ACHN (cell line): ENCODE measurements around the gene ZNF208.
"Not testable (repeated sequence)": the region's sequence is repeated elsewhere in the genome, so short reads cannot be mapped to it uniquely, and the experiment has no call there.

Experiments used
- DNase-seq: peaks from one replicate; pipeline ENCODE4 v3.0.0-alpha.2; 2015
- in situ Hi-C: cut with HindIII; loops from 2 replicates; pipeline ENCODE4 v1.10.0; 2017; ENCODE audit warnings: low sequenced_read_pairs, low pct_ligation_motif_present, low pct_unique_long_range_greater_than_20kb

ZNF208 gene

DNA sequence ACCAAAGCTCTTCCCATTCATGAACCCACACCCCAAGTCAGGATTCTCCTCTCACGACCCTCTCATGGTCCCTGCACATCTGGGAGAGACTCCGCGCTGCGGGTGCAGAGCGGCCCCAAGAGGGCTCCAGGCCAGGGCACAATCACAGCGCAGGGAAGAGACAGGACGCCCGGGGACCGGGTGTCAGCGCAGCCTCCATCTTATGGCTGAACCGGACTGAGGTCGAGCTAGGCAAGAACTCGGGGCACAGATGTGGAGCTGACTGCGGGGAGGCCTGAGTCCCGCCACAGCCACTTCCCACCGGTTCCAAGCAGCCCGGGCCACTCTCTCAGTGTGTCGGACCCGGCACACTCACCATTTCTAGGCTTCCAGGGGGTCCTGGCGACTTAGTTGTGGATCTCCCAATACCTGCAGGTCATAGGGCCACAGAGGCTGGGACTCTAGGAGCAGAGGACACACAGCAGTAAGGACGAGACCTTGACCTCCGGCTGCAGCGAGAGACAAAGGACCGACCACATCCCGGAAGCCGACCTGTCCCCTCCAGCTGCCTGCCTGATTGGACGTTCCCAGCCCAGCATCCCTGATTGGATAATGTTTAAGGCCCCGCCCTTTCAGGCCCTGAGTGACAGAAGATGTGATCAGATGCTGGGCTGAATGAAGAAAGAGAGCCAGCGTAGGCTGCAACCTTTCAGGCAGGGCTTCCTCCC lies at the start of gene ZNF208:
Gene ZNF208 (minus strand): TSS at position 507 of the 707 bp plus-strand sequence. CDS start 149 bp downstream, at position 358.
- DNase-seq, in situ Hi-C loops: not testable (repeated sequence)

DNA sequence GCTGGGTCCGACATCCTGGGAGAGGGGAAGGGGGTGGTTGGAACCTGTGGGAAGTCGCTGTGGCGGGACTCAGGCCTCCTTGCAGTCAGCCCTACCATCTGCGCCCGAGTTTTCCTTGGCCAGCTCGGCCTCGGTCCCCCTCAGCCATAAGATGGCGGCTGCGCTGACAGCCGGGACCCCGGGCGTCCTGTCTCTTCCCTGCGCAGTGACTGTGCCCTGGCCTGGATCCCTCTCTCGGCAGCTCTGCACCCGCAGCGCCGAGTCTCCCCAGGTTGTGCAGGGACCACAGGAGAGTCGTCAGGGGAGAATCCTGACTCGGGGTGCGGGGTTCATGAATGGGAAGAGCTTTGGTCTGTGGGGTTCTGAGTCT lies 41.9 kb upstream of the ZNF208 start:
- in situ Hi-C loops: no loop called here
- DNase-seq: no peak

DNA sequence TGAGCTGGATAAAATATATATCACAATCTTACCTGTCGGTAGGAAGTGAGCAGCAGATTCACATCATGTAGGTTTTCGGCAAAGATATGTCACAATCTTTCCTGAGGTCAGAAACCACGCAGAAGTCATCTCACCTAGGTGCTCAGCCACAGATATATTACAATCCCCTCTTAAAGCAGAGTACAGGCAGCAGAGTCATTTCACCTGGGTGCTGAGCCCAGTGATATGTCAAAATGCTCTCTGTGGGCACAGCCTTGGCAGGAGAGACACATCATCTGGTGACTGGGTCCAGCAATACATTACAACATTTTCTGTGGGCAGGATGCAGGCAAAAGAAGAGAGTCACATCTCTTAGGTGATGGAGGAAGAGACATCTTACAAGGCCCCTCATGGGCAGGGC lies 30.4 kb upstream of the ZNF208 start:
- DNase-seq, in situ Hi-C loops: not testable (repeated sequence)

DNA sequence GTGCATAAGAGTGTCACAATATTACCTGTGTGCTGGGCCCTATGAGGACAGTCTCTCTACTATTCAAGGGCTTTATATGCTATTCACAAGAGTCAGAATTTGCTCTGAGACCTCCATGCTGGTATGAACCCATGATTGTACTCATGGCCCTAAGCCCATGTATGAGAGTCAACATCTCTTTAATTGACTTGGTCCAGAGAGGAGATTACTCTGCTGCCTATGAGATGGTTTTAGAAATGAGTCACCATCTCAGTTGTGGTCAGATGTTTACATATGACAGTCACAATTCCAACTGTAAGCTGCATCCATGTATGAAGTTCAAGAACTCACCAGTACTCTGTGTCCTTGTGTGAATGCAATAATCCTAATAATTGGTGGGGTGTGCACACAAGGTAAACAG lies 19.9 kb upstream of the ZNF208 start:
- no peak for DNase-seq
- in situ Hi-C loops: no loop called here

DNA sequence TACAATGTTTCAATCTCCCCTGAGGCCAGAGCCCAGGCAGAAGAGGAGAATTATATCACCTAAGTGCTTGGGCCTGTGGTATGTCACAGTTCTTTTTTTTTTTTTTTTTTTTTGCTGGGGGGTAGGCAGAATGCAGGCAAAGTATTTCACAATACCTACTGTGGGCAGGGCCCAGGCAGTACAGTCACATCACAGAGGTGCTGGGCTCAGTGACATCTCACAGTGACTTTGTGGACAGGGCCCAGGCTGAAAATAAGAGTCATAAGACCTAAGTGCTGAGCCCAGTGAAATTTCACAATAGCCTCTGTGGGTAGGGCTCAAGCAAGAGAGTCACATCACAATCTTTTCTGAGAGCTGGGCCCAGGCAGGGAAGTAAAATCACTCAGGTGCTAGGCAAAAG lies 15.9 kb upstream of the ZNF208 start:
- in situ Hi-C loops: no loop called here
- DNase-seq: no peak

DNA sequence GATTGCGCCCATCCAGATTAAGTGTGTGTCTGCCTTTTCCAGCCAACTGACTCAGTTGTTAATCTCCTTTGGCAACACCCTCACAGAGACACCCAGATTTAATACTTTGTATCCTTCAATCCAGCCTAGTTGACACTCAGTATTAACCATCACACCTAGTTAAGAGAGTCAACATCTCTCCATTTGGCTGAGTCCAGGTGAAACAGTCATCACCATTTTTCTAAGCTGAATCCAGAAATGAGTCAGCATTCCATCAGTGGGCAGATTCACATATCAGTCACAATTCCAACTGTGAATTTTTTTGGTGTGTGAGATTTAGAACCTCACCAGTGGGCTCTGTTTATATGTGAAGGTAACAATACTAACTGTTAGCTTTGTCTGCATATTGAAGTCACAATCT lies 14.8 kb upstream of the ZNF208 start:
- in situ Hi-C loops, DNase-seq: not testable (repeated sequence)

DNA sequence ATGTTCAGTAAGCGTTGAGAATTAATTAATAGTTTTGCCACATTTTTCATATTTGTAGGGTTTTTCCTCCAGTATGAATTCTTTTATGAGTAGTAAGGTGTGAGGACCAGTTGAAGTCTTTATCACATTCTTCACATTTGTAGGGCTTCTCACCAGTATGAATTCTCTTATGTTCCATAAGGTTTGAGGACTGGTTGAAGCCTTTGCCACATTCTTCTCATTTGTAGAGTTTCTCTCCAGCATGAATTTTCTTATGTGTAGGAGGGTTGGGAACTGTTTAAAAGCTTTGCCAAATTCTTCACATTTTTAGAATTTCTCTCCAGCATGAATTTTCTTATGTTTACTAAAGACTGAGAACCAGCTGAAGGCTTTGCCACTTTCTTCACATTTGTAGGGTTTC lies 40.3 kb downstream of the ZNF208 start:
- DNase-seq: no peak
- in situ Hi-C loops: no loop called here

DNA sequence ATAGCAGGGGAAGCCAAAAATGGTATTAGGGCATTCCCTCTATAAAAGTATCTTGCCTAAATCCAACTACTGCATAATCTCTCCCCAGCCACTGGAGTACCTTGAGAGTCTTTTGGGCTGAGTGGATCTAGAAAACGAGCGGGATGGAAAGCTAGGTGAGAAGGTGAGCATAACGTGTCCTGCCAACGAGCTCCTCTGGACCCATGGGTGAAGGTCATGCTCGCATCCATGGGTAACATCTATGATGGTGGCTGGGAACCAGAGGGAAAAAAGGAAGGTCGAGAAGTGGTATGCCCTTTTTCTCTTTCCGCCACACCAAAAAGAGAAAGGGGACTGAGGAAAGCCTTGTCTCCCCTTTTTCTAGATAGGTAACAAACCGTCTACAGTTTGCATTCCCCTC lies 63.0 kb downstream of the ZNF208 start:
- peak; percentile 5 for DNase-seq
- in situ Hi-C loops: no loop called here

DNA sequence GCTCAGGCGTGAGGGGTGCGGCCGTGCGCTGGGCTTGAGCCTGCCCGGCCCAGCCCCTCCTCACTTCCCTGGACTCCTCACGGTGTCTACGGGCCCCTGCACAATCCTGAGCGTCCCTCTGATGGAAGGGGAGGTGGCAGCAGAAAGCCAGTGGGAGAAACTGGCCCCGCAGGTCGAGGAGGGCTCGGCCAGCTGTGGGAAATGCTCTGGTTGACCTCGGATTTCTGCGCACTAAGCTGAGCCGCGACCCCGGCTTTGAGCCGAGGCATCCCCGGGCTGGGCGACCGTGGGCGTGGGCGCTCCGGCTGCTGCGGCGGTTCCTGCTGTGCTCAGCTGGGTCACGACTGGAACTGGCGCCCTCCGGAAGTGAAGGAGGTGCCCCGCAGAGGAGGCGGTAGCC lies 70.1 kb downstream of the ZNF208 start:
- DNase-seq: no peak
- in situ Hi-C loops: no loop called here

DNA sequence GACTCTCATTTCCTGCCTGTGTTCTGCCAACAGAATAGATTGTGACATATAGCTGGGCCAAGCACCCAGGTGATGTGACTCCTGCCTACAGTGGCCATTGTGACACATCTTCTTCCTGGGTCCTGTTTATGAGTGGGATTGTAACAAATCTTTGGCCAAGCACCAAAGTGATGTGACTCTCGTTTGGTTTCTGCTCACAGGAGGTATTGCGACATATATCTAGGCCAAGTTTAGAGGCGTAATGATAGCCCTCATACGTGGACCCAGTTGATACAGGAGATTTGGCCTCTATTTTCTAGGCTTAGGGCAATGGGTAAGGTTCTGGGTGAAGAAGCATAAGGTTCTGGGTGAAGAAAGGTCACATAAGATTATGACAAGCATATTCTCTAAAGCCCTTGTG lies 76.2 kb downstream of the ZNF208 start:
- in situ Hi-C loops: no loop called here
- DNase-seq: no peak

DNA sequence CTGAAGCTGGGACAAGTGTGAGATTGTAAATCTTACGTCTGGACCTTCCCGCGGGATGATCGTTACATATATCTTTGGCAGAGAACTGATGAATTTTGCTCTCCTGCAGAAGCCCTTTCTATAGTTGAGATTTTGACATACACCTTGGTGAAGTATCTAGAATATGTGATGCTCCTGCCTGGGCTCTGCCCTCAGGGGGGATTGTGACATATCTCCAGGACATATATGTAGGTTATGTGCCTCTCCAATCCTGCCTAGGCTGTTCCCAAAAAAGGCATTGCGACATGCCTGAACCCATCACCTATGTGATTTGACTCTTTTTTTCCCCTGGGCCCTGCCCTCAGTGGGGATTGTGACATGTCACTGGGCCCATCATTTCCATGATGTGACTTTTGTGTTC lies 76.6 kb downstream of the ZNF208 start:
- in situ Hi-C loops: no loop called here
- no peak for DNase-seq

DNA sequence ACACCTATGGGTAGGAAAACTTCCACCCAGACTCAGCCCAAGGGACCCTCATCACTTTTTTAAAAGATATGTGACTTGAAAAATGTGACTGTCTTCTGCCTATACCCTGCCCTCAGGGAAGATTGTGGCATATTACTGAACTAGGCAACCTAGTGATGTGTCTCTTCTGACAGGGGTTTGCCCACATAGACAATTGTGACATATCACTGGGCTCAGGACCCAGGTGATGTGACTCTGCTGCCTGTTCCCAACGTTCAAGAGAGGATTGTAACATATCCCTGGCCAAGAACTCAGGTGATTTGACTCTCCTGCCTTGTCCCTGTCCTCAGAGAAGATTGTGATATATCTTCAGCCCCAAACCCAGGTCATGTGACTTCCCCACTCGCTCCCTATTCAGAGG lies 88.5 kb downstream of the ZNF208 start:
- in situ Hi-C loops: no loop called here
- no peak for DNase-seq

DNA sequence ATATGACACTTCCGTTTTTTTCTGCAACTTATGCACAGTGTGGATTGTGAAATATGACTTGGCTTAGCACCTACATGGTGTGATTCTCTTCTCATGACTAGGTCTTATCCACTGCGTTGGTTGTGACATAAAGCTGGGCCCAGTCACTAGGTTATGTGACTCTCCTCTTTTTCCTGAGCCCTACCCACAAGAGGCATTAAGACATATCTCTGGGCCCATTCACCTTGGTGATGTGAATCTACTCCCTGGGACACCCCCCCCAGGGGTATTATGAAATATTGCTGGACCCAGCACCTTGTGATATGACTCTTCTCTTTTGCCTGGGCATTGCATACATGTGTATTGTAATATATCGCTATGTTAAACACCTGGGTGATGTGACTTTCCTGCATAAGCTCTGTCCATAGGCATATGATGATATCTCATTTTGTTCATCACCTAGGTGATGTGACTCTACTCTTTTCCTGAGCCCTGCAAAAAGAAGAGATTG lies 89.0 kb downstream of the ZNF208 start:
- in situ Hi-C loops: no loop called here
- DNase-seq: no peak

DNA sequence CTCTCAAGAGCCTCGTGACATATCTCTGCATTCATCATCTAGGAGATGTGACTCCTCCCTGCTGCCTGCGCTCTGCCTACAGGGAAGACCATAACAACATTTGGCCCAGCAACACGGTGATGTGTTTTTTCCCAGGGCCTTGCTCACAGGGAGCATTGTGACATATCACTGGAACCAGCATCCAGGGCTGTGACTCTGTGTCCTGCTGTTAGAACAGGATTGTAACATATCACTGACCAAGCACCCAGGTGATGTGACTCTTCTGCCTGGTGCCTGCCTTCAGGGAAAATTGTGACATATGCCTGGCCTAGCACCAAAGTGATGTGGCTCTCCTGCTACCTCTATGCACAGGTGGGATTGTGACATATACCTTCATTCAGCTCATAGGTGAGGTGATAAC lies 95.3 kb downstream of the ZNF208 start:
- DNase-seq: no peak
- in situ Hi-C loops: no loop called here

DNA sequence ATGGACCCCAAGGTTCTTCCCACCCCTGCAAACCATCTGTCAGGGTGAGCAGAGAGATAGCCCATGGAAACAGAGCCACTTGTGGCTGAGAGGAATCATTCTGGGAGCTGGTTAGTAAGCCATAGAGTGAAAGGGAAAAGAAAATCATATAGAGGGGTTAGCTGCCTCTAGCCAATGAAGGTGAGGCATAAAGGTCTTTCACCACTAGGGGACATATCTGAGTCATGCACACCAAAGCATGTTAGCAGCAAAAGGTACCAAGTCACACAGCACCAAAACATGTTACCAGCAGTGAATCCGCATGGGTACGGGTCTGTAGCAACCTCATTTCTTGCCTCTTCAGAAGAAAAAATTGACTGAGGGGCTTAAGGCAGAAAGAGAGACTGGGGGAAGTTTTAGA lies 98.1 kb downstream of the ZNF208 start:
- in situ Hi-C loops: no loop called here
- no peak for DNase-seq

DNA sequence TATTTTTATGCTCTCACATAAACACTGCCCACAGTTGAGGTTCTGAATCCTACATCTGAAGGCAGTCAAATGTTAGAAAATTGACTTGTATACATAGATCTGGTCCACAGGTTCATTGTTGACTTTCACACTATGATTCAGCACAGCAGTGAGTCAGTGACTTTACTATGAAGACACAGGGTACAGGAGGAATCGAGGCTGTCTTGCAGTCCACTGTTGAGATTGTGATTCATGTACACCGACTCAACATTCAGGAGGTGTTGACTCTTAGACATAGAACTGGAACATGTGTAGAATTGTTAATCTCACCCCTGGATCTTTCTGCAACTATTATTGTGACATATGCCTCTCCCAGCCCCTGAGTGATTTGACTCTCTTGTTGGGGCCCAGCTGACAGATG lies 100.4 kb downstream of the ZNF208 start:
- DNase-seq: no peak
- in situ Hi-C loops: no loop called here

DNA sequence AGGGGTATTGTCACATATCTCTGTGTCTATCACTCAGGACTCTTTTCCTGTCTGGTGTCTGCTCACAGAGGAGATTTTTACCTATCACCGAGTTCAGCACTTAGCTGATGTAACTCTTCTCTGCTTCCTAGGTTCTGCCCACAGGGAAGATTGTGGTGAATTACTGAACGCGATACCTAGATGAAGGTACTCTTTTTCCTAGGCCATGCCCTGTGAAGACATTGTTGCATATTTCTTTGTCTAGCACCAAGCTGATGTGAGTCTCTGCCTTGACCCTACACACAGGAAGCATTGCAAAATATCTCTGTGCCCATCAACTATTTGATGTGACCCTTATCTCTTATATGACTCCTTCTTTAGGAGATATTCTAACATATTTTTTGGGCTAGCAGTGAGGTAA lies 102.7 kb downstream of the ZNF208 start:
- in situ Hi-C loops: no loop called here

DNA sequence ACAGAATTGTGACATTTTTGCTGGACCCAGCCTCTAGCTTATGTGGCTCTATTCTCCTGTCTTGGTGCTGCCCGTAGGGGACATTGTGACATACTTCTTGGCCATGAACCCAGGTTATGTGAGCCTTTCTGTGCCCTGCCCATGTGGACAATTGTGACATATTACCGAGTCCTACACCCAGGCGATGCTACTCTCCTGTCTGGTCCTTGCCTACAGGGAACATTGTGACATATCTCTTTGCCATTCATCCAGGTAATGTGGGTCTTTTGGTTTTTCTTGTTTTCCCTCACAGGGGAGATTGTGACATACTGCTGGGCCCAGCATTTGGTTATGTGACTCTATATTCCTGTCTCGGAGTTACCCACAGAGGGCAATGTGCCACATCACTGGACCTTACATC lies 103.2 kb downstream of the ZNF208 start:
- in situ Hi-C loops: no loop called here
- no peak for DNase-seq

More for the DNA sequence above, 102.7 kb downstream of the ZNF208 start:
- DNase-seq: no peak

DNA sequence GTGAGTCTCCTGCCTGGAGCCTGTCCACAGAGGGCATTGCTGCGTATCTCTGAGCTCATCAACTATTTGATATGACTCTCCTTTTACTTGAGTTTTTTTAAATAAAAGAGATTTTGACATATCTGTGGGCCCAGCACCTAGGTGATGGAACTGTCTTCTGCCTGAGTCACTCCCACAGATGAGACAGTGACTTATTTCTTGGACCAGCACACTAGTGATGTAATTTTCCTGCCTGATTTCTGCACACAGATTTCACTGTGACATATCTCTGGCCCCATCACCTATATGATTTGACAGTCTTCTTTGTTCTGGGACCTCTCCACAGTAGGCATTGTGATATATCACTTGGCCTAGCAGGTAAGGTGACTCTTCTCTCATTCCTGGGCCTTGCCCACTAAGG lies 108.2 kb downstream of the ZNF208 start:
- in situ Hi-C loops: no loop called here
- DNase-seq: no peak

DNA sequence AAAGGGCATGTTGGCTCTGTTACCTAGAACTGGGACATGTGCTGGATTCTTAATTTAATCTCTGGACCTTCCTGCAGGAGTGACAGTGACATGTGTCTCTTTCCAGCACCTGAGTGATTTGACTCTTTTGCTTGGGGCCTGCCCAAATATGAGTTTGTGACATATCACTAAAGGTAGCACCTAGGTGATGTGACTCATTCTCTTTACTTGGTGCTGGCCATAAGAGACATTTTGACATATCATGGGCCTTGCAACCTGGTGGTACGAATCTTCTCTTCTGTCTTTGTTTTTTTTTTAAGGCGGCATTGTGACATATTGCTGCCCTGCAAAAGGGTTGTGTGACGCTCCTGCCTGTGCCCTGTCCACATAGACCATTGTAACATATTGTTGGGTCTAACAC lies 108.9 kb downstream of the ZNF208 start:
- no peak for DNase-seq
- in situ Hi-C loops: no loop called here

DNA sequence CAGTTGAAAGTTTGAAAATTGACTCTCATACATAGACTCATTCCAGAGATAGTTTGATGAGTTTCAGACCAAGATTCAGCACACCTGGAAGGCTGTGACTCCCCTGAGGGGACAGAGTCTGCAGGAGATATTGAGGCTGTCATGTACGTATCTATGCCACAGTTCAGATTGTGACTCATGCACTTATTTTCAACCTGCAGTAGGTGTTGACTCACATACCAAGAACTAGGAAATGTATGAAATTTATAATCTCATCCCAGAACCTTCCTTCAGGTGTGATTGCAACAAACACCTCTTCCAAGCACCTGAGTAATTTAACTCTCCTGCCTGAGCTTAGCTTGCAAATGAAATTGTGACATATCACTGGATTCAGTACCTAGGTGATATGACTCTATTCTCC lies 110.3 kb downstream of the ZNF208 start:
- in situ Hi-C loops: no loop called here
- DNase-seq: no peak
